Mesendoderm (in vitro differentiated cells): ENCODE measurements around the gene SF3B1.

Source experiments
- DNase-seq: peaks from one replicate; pipeline ENCODE4 v3.0.0; 2013
- H2AK5ac ChIP-seq: 2 replicates; pipeline ENCODE4 v1.6.1; 2013; ENCODE audit warnings: low read length, inconsistent platforms
- H2BK120ac ChIP-seq: 2 replicates; pipeline ENCODE4 v1.6.1; 2013; ENCODE audit warnings: low read depth, mild to moderate bottlenecking, low read length, moderate library complexity, mixed read lengths
- H2BK15ac ChIP-seq: replicated peaks from 2 replicates; pipeline ENCODE4 v1.6.1; 2013; ENCODE audit warnings: low read depth, mild to moderate bottlenecking, moderate library complexity
- H2BK5ac ChIP-seq: 2 replicates; pipeline ENCODE4 v1.6.1; 2013; ENCODE audit warnings: low read length, inconsistent platforms
- H3K18ac ChIP-seq: 2 replicates; pipeline ENCODE4 v1.6.1; 2013; ENCODE audit warnings: mild to moderate bottlenecking, low read length, mixed read lengths
- H3K23ac ChIP-seq: one replicate; pipeline ENCODE4 v1.6.1; 2013; ENCODE audit warnings: low read length
- H3K27ac ChIP-seq: 2 replicates; pipeline ENCODE4 v1.5.1; 2013; ENCODE audit warnings: low read depth, mild to moderate bottlenecking, inconsistent platforms, low read length, moderate library complexity
- H3K27me3 ChIP-seq: 2 replicates; pipeline ENCODE4 v1.6.1; 2013; ENCODE audit warnings: low read length, control low read depth, mild to moderate bottlenecking, inconsistent platforms; ENCODE audit not compliant: insufficient read depth, poor library complexity
- H3K36me3 ChIP-seq: 2 replicates; pipeline ENCODE4 v1.6.1; 2013; ENCODE audit warnings: low read length, inconsistent platforms; ENCODE audit not compliant: control insufficient read depth, insufficient read depth
- H3K4ac ChIP-seq: one replicate; pipeline ENCODE4 v1.6.1; 2013; ENCODE audit warnings: low read depth, mild to moderate bottlenecking, low read length, moderate library complexity
- H3K4me1 ChIP-seq: 2 replicates; pipeline ENCODE4 v1.6.1; 2013; ENCODE audit warnings: low read depth, low read length, inconsistent platforms; ENCODE audit not compliant: control insufficient read depth
- H3K4me2 ChIP-seq: 2 replicates; pipeline ENCODE4 v1.6.1; 2013; ENCODE audit warnings: low read length
- H3K4me3 ChIP-seq: 2 replicates; pipeline ENCODE4 v1.5.1; 2013; ENCODE audit warnings: mild to moderate bottlenecking, low read length
- H3K56ac ChIP-seq: one replicate; pipeline ENCODE4 v1.6.1; 2013; ENCODE audit warnings: low read length
- H3K79me1 ChIP-seq: 2 replicates; pipeline ENCODE4 v1.6.1; 2013; ENCODE audit warnings: low read length, inconsistent platforms
- H3K79me2 ChIP-seq: 2 replicates; pipeline ENCODE4 v1.6.1; 2013; ENCODE audit warnings: mild to moderate bottlenecking, low read length; ENCODE audit not compliant: control insufficient read depth, insufficient read depth
- H3K9ac ChIP-seq: 2 replicates; pipeline ENCODE4 v1.6.1; 2013; ENCODE audit warnings: low read length, inconsistent platforms
- H4K5ac ChIP-seq: one replicate; pipeline ENCODE4 v1.6.1; 2013; ENCODE audit warnings: low read length
- H4K8ac ChIP-seq: one replicate; pipeline ENCODE4 v1.6.1; 2013; ENCODE audit warnings: low read depth, mild to moderate bottlenecking, control low read depth, low read length, moderate library complexity
- WGBS: extraction: QIAGEN DNeasy Blood & Tissue Kit; methylation state at CpG from one replicate; pipeline ENCODE4 v1.1.7; 2013; ENCODE audit warnings: low lambda C conversion rate, missing lambda C conversion rate; ENCODE audit not compliant: insufficient coverage; ENCODE audit errors: extremely low coverage; 5-methylcytosine and 5-hydroxymethylcytosine counted together

The SF3B1 gene

DNA sequence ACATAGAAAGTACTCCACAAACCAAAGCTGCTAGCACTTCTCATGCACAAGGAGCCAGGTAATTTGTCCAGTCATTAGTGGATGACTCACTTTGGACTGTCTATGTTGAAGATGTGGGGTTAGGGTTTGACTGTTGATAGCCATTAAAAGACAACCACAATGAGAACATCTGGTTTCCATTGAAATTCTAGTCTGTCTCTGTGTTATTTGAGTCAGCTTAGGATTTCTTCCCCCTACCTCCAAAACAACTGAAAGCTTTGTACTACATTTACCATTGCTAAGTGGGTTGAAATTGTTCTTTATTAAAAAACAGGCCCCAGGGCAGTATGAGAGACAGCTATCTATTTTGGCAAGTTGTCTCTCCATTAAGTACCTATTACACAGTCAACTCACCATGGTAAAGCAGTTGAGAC, 74.1 kb downstream of the SF3B1 start:
- Histone ChIP-seq H3K4me3 (no peak overlapping the region), H4K8ac (no peak overlapping the region), H3K79me2 (no peaks in the 10 kb centered on the region), H3K79me1 (no peaks in the 10 kb centered on the region), H2BK15ac (no peak overlapping the region), H3K56ac (no peak overlapping the region), H3K9ac (no peak overlapping the region), H2BK5ac (no peak overlapping the region), H3K4me2 (no peak overlapping the region), H3K18ac (no peak overlapping the region), H3K27ac (no peak overlapping the region), H2AK5ac (no peak overlapping the region), H2BK120ac (no peak overlapping the region), H3K36me3 (no peaks in the 10 kb centered on the region), H3K27me3 (no peaks in the 10 kb centered on the region), H3K4me1 (no peaks in the 10 kb centered on the region), H3K4ac (no peak overlapping the region), H3K23ac (no peak overlapping the region), H4K5ac (no peak overlapping the region)
- no peak for DNase-seq

DNA sequence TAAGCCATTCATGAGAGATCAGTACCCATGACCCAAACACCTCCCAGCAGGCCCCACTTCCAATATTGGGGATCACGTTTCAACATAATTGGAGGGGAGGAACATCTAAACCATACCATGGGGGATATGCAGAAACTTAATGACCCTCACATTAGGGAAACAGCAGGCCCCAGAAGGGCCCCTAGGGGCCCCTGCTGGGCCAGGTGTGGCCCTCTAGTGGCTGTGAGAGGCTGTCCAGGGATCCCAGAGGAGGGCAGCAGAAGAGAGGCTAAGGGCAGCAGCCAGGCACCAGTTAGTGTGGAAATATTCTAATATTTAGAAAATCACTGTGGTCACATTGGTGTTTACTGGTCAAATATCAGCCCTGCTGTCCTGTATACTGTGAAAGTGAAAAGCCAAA, 75.0 kb downstream of the SF3B1 start:
- H2BK15ac ChIP-seq: no peak overlapping the region
- H3K79me2 ChIP-seq: no peaks in the 10 kb centered on the region
- no peak overlapping the region for H3K4me2 ChIP-seq
- no peak overlapping the region for H3K4ac ChIP-seq
- no peak overlapping the region for H3K4me3 ChIP-seq
- WGBS: no CpG with 5 or more reads among the region's 1 CpG
- no peak overlapping the region for H3K18ac ChIP-seq
- no peak overlapping the region for H2AK5ac ChIP-seq
- no peaks in the 10 kb centered on the region for H3K27me3 ChIP-seq
- no peak overlapping the region for H3K23ac ChIP-seq
- H3K27ac ChIP-seq: no peak overlapping the region
- H2BK5ac ChIP-seq: no peak overlapping the region
- H4K5ac ChIP-seq: no peak overlapping the region
- peak; percentile 11 for DNase-seq
- no peak overlapping the region for H4K8ac ChIP-seq
- H3K56ac ChIP-seq: no peak overlapping the region
- no peak overlapping the region for H3K9ac ChIP-seq
- H3K36me3 ChIP-seq: no peaks in the 10 kb centered on the region
- no peaks in the 10 kb centered on the region for H3K79me1 ChIP-seq
- no peaks in the 10 kb centered on the region for H3K4me1 ChIP-seq
- no peak overlapping the region for H2BK120ac ChIP-seq

DNA sequence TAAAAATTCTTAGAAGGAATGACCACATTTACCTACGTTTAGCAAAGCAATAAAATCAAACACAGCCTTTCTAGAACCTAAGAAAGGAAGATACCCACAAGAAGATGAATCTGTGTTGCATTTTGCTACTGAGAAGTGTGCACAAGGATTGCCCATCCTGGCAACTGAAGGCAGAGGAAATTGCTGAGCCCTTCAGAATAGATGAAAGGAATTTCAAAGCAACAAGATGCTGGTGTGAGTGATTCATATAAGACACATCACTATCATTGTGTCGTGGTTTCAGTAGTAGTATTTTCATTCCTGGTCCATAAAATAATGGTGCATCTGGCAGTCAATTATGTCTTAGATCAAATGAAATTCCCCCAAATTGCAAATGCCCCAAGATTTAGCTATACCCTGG, 75.9 kb downstream of the SF3B1 start:
- no peak overlapping the region for H2BK15ac ChIP-seq
- H3K79me1 ChIP-seq: no peaks in the 10 kb centered on the region
- no peaks in the 10 kb centered on the region for H3K27me3 ChIP-seq
- no peak overlapping the region for H3K23ac ChIP-seq
- H3K4me1 ChIP-seq: no peaks in the 10 kb centered on the region
- DNase-seq: no peak
- H3K56ac ChIP-seq: no peak overlapping the region
- no peak overlapping the region for H2BK5ac ChIP-seq
- H3K4ac ChIP-seq: no peak overlapping the region
- H3K36me3 ChIP-seq: no peaks in the 10 kb centered on the region
- no CpG with 5 or more reads among the region's 2 CpGs for WGBS
- H2BK120ac ChIP-seq: no peak overlapping the region
- no peaks in the 10 kb centered on the region for H3K79me2 ChIP-seq
- H4K8ac ChIP-seq: no peak overlapping the region
- H3K9ac ChIP-seq: no peak overlapping the region
- H3K4me3 ChIP-seq: no peak overlapping the region
- no peak overlapping the region for H3K4me2 ChIP-seq
- no peak overlapping the region for H3K18ac ChIP-seq
- no peak overlapping the region for H2AK5ac ChIP-seq
- no peak overlapping the region for H3K27ac ChIP-seq
- H4K5ac ChIP-seq: no peak overlapping the region

DNA sequence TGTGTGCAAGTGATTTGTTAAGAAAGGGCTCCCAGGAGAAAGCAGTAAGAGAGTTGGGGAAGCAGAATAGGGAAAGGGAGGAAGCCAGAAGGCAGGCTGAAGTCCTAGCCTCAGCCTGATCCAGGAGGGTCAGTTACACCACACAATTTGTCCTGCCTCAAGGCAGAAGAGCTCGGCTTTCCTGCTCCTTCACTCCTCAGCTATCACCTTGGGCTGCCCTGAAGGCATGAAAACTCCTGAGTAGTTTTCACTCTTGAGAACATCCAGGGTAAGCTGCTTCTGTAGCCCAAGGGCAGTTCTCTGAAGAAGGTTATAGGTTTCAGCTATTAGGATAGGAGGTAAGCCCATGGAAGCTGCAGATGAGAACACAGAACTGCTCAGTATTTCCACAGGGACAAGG, 76.8 kb downstream of the SF3B1 start:
- H2AK5ac ChIP-seq: no peak overlapping the region
- H3K56ac ChIP-seq: no peak overlapping the region
- no CpG with 5 or more reads among the region's 1 CpG for WGBS
- no peak overlapping the region for H3K27ac ChIP-seq
- H3K4me2 ChIP-seq: no peak overlapping the region
- no peak overlapping the region for H2BK120ac ChIP-seq
- H2BK15ac ChIP-seq: no peak overlapping the region
- no peak overlapping the region for H4K8ac ChIP-seq
- H3K4me3 ChIP-seq: no peak overlapping the region
- no peak overlapping the region for H3K18ac ChIP-seq
- H2BK5ac ChIP-seq: no peak overlapping the region
- H3K9ac ChIP-seq: no peak overlapping the region
- H3K36me3 ChIP-seq: no peaks in the 10 kb centered on the region
- no peak overlapping the region for H3K23ac ChIP-seq
- H3K4ac ChIP-seq: no peak overlapping the region
- no peaks in the 10 kb centered on the region for H3K27me3 ChIP-seq
- no peak overlapping the region for H4K5ac ChIP-seq
- no peaks in the 10 kb centered on the region for H3K4me1 ChIP-seq
- H3K79me2 ChIP-seq: no peaks in the 10 kb centered on the region
- no peaks in the 10 kb centered on the region for H3K79me1 ChIP-seq
- DNase-seq: peak; percentile 49

DNA sequence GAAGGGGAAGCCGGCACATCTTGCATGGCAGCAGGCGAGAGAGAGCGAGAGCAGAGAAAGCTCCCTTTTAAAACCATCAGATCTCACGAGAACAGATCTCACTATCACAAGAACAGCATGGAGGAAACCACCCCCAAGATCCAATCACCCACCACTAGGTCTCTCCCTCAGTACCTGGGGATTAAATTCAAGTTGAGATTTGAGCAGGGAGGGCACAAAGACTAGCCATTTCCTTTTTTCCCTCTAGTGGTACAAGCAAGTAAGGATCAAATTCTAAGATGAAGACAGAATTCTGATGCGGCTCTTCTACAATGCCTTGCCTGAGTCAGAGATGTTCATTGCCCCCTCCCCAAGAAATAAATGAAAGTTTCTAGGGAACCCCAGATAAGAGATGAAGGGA, 78.7 kb downstream of the SF3B1 start:
- H3K4me2 ChIP-seq: no peak overlapping the region
- no peak overlapping the region for H3K56ac ChIP-seq
- H3K27ac ChIP-seq: no peak overlapping the region
- no peak overlapping the region for H3K18ac ChIP-seq
- H2BK15ac ChIP-seq: no peak overlapping the region
- no peak overlapping the region for H3K23ac ChIP-seq
- no peak overlapping the region for H3K4ac ChIP-seq
- H2BK120ac ChIP-seq: no peak overlapping the region
- no peak overlapping the region for H3K4me3 ChIP-seq
- no peak overlapping the region for H2BK5ac ChIP-seq
- no peaks in the 10 kb centered on the region for H3K27me3 ChIP-seq
- no peak overlapping the region for H2AK5ac ChIP-seq
- H3K9ac ChIP-seq: no peak overlapping the region
- H4K5ac ChIP-seq: no peak overlapping the region
- peak; percentile 87 for DNase-seq
- no peaks in the 10 kb centered on the region for H3K36me3 ChIP-seq
- no peaks in the 10 kb centered on the region for H3K4me1 ChIP-seq
- no peaks in the 10 kb centered on the region for H3K79me2 ChIP-seq
- WGBS: no CpG with 5 or more reads among the region's 5 CpGs
- H4K8ac ChIP-seq: no peak overlapping the region
- no peaks in the 10 kb centered on the region for H3K79me1 ChIP-seq

DNA sequence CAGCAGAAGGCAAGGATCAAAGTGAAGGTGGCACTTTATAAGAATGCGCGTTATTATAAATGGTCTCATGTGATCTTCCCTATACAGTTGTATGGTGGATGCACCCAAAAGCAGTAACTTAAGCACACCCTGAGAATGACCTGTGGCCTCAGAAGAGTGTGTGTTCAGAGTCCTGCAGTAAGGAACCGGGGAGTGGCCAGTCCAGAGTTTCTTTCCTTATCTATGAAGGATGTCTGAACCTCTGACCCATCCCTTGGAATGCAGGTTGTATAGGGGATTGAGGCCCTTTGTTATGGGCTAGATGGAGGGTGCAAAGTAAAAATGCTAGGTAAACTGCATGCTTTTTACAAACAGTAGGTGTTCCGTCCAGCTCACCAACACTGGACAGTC, 80.7 kb downstream of the SF3B1 start:
- Histone ChIP-seq H3K27me3 (no peaks in the 10 kb centered on the region), H2AK5ac (no peak overlapping the region), H3K9ac (no peak overlapping the region), H3K4me2 (no peak overlapping the region), H3K4ac (no peak overlapping the region), H2BK15ac (no peak overlapping the region), H4K8ac (no peak overlapping the region), H3K4me3 (no peak overlapping the region), H3K27ac (no peak overlapping the region), H2BK5ac (no peak overlapping the region), H3K79me2 (no peaks in the 10 kb centered on the region), H3K36me3 (no peaks in the 10 kb centered on the region), H3K18ac (no peak overlapping the region), H3K23ac (no peak overlapping the region), H3K4me1 (no peaks in the 10 kb centered on the region), H3K79me1 (no peaks in the 10 kb centered on the region), H4K5ac (no peak overlapping the region), H3K56ac (no peak overlapping the region), H2BK120ac (no peak overlapping the region)
- no CpG with 5 or more reads among the region's 4 CpGs for WGBS
- no peak for DNase-seq
